Panc1 (cell line): ENCODE results near the gene CYLC2. TPM values are rescaled to one million over a fixed set of nuclear protein-coding genes. Genes with fewer than 3 reads are reported as not detected.

Experiments used
- ATAC-seq: fragments of 200-7000 bp; cut with Tn5 transposase; 2 replicates; pipeline ENCODE4 v1.9.1; 2020; ENCODE audit warnings: mild to moderate bottlenecking, moderate library complexity
- BruUV-seq: library from RNA; stranded (reverse); fragments of 400-500 nt; replicated peaks from 2 replicates; lab custom pipeline; 2021; lab: Mats Ljungman, UMichigan
- CTCF ChIA-PET: fragments of 300-600 bp; sonication (Branson Sonifier 250); formaldehyde crosslinking; loops from one replicate; lab custom pipeline; 2022; ENCODE audit warnings: antibody characterized with exemption; lab: Charles Lee
- POLR2A ChIA-PET: fragments of 300-600 bp; sonication (Branson Sonifier 250); formaldehyde crosslinking; loops from one replicate; lab custom pipeline; 2022; ENCODE audit warnings: antibody characterized with exemption; lab: Charles Lee
- DNase-seq: peaks from one replicate; pipeline ENCODE4 v3.0.0-alpha.2; 2010; ENCODE audit warnings: low read depth, low spot score
- H3K27ac ChIP-seq: 2 replicates; pipeline ENCODE4 v1.5.1; 2011; ENCODE audit warnings: mild to moderate bottlenecking, low read length, inconsistent platforms
- H3K27me3 ChIP-seq: fragments of 200-500 bp; sonication (Bioruptor generic); 2 replicates; pipeline ENCODE4 v1.6.0; 2014; ENCODE audit warnings: low read length, inconsistent platforms; ENCODE audit not compliant: control insufficient read depth, insufficient read depth
- H3K36me3 ChIP-seq: fragments of 200-500 bp; sonication (Bioruptor generic); 2 replicates; pipeline ENCODE4 v1.5.1; 2014; ENCODE audit warnings: inconsistent platforms, mild to moderate bottlenecking, low read length, moderate library complexity; ENCODE audit not compliant: control insufficient read depth, insufficient read depth
- H3K4me1 ChIP-seq: 2 replicates; pipeline ENCODE4 v1.5.1; 2011; ENCODE audit warnings: inconsistent platforms, mild to moderate bottlenecking, low read length, moderate library complexity; ENCODE audit not compliant: control insufficient read depth, insufficient read depth
- H3K4me3 ChIP-seq, 2 experiments: 2 replicates each; pipeline ENCODE4 v1.5.1; 2011 to 2012; ENCODE audit warnings: low read depth in 2 of 2, low read length in 2 of 2, mild to moderate bottlenecking in 2 of 2, inconsistent platforms in 1 of 2, moderate library complexity in 1 of 2
- H3K9me3 ChIP-seq: fragments of 200-500 bp; sonication (Bioruptor generic); 2 replicates; pipeline ENCODE4 v1.5.1; 2014; ENCODE audit warnings: low read depth, mild to moderate bottlenecking, inconsistent platforms, low read length, moderate library complexity; ENCODE audit not compliant: control insufficient read depth, insufficient read depth
- CTCF ChIP-seq: fragments of 450-650 bp; IDR thresholded peaks from 2 replicates; pipeline ENCODE4 v1.5.1; 2017; ENCODE audit warnings: mild to moderate bottlenecking
- POLR2AphosphoS5 ChIP-seq: IDR thresholded peaks from 2 replicates; pipeline ENCODE4 v1.6.1; 2012; ENCODE audit warnings: mild to moderate bottlenecking, low read depth, low read length, moderate library complexity
- REST ChIP-seq, 2 experiments: IDR thresholded peaks; 2 replicates each; pipeline ENCODE4 v1.6.1; 2011 to 2012; ENCODE audit warnings: low read depth in 2 of 2, control low read depth in 1 of 2, low read length in 1 of 2, mild to moderate bottlenecking in 1 of 2, moderate library complexity in 1 of 2; ENCODE audit not compliant: insufficient read depth in 1 of 2
- SIN3A ChIP-seq: IDR thresholded peaks from 2 replicates; pipeline ENCODE4 v1.6.1; 2012; ENCODE audit warnings: low read depth, mild to moderate bottlenecking, low read length, moderate library complexity, borderline replicate concordance; ENCODE audit not compliant: insufficient read depth
- TCF7L2 ChIP-seq: IDR thresholded peaks from 2 replicates; pipeline ENCODE4 v1.6.1; 2011; ENCODE audit warnings: mild to moderate bottlenecking, low read depth, low read length, inconsistent platforms
- in situ Hi-C: cut with HindIII; loops from 2 replicates; pipeline ENCODE4 v1.10.0; 2016; ENCODE audit warnings: low sequenced_read_pairs, low pct_unique_long_range_greater_than_20kb
- intact Hi-C: fragments of 100-400 bp; cut with micrococcal nuclease; formaldehyde crosslinking; loops from one replicate; pipeline ENCODE4 v1.10.0; 2022; ENCODE audit not compliant: unreplicated experiment
- total RNA-seq: library from RNA; stranded (reverse); gene quantifications from one replicate; pipeline ENCODE4 v1.2.1, GENCODE V29; 2021; ENCODE audit not compliant: unreplicated experiment

CYLC2 gene
- total RNA-seq, 1 experiment from 2014 or later, result not detected

GRCh38 chr9:103014242-103014641, 19.1 kb downstream of the CYLC2 start:
- BruUV-seq, result no TSS peak
- Histone ChIP-seq H3K4me1 (no peaks in the 10 kb centered on the region), H3K9me3 (no peaks in the 10 kb centered on the region), H3K4me3 (no peak overlapping the region), H3K27ac (no peak overlapping the region), H3K36me3 (no peaks in the 10 kb centered on the region), H3K27me3 (no peaks in the 10 kb centered on the region)
- in situ Hi-C loops, result no loop called here
- DNase-seq, result no peak
- POLR2A ChIA-PET, result no interaction called here
- no peak for TF ChIP-seq TCF7L2
- ATAC-seq, result no peak
- intact Hi-C loops, result no loop called here
- CTCF ChIA-PET, result no interaction called here

- H3K36me3 ChIP-seq, result no peaks in the 10 kb centered on the region
- ATAC-seq, result no peak
- in situ Hi-C loops, result no loop called here
- H3K27ac ChIP-seq, result no peak overlapping the region
- TF ChIP-seq POLR2AphosphoS5 (no peak), TCF7L2 (no peak), REST (IDR thresholded peaks at IDR 0.05; ENCODE audit: insufficient read depth in 1 of 2, low read depth in 2 of 2, low read length in 1 of 2) (no peak), CTCF (no peak), SIN3A (no peak)
- intact Hi-C loops, result no loop called here
- H3K4me3 ChIP-seq, result no peak overlapping the region
- no peaks in the 10 kb centered on the region for H3K9me3 ChIP-seq
- H3K27me3 ChIP-seq, result no peaks in the 10 kb centered on the region
- ChIA-PET CTCF (no interaction called here), POLR2A (no interaction called here)
- no peak for DNase-seq
- H3K4me1 ChIP-seq, result no peaks in the 10 kb centered on the region
- no TSS peak for BruUV-seq
These were observed 30.7 kb downstream of the CYLC2 start for GRCh38 chr9:103025796-103026195.

GRCh38 chr9:103037508-103038477, 42.7 kb downstream of the CYLC2 start:
- intact Hi-C loops, result no loop called here
- no peak for DNase-seq
- POLR2A ChIA-PET, result no interaction called here

More at GRCh38 chr9:103037508-103038477, 42.7 kb downstream of the CYLC2 start:
- Histone ChIP-seq H3K36me3 (no peaks in the 10 kb centered on the region), H3K27ac (no peak overlapping the region), H3K9me3 (no peaks in the 10 kb centered on the region), H3K4me1 (no peaks in the 10 kb centered on the region), H3K27me3 (no peaks in the 10 kb centered on the region), H3K4me3 (no peak overlapping the region)
- BruUV-seq, result no TSS peak
- in situ Hi-C loops, result no loop called here
- CTCF ChIA-PET, result no interaction called here
- ATAC-seq, result no peak
- no peak for TF ChIP-seq SIN3A
- no peak for TF ChIP-seq CTCF
- TF ChIP-seq REST (IDR thresholded peaks at IDR 0.05; ENCODE audit: insufficient read depth in 1 of 2, low read depth in 2 of 2, low read length in 1 of 2), result no peak
- no peak for TF ChIP-seq TCF7L2
- no peak for TF ChIP-seq POLR2AphosphoS5
